Hepatocyte (in vitro differentiated cells): Measurements from ENCODE around the gene NSMF. TPM values are rescaled to one million over a fixed set of nuclear protein-coding genes. Genes with fewer than 3 reads are reported as not detected.

ENCODE experiments used
- DNase-seq: peaks from one replicate; pipeline ENCODE4 v3.0.0-alpha.2; 2016; ENCODE audit warnings: low spot score
- H2AFZ ChIP-seq: fragments of 200-600 bp; sonication (generic); 2 replicates; pipeline ENCODE4 v1.6.0; 2016; ENCODE audit warnings: antibody characterized with exemption, mild to moderate bottlenecking
- H3K27ac ChIP-seq: fragments of 200-600 bp; sonication (generic); 2 replicates; pipeline ENCODE4 v1.5.1; 2016; ENCODE audit warnings: mild to moderate bottlenecking
- H3K27me3 ChIP-seq: fragments of 200-600 bp; sonication (generic); 2 replicates; pipeline ENCODE4 v1.6.1; 2016
- H3K36me3 ChIP-seq: fragments of 200-600 bp; sonication (generic); replicated peaks from 2 replicates; pipeline ENCODE4 v1.5.1; 2016; ENCODE audit warnings: low read depth; ENCODE audit not compliant: insufficient read depth
- H3K4me1 ChIP-seq: fragments of 200-600 bp; sonication (generic); 2 replicates; pipeline ENCODE4 v1.5.1; 2016; ENCODE audit warnings: mild to moderate bottlenecking, moderate library complexity; ENCODE audit not compliant: insufficient read depth
- H3K4me2 ChIP-seq: fragments of 200-600 bp; sonication (generic); 2 replicates; pipeline ENCODE4 v1.6.0; 2016
- H3K4me3 ChIP-seq: fragments of 200-600 bp; sonication (generic); 2 replicates; pipeline ENCODE4 v1.5.1; 2016; ENCODE audit warnings: mild to moderate bottlenecking
- H3K79me2 ChIP-seq: fragments of 200-600 bp; sonication (generic); 2 replicates; pipeline ENCODE4 v1.6.0; 2017; ENCODE audit warnings: mild to moderate bottlenecking
- H3K9me2 ChIP-seq: fragments of 200-600 bp; sonication (generic); replicated peaks from 2 replicates; pipeline ENCODE4 v1.6.0; 2017; ENCODE audit warnings: mild to moderate bottlenecking; ENCODE audit not compliant: insufficient read depth
- H3K9me3 ChIP-seq: fragments of 200-600 bp; sonication (generic); 2 replicates; pipeline ENCODE4 v1.5.1; 2016; ENCODE audit warnings: low read depth, mild to moderate bottlenecking
- H4K20me1 ChIP-seq: fragments of 200-600 bp; sonication (generic); 2 replicates; pipeline ENCODE4 v1.6.0; 2016; ENCODE audit warnings: mild to moderate bottlenecking; ENCODE audit not compliant: insufficient read depth, poor library complexity, severe bottlenecking
- EZH2 ChIP-seq: fragments of 200-600 bp; sonication (generic); IDR thresholded peaks from 2 replicates; pipeline ENCODE4 v1.6.1; 2016; ENCODE audit warnings: antibody characterized with exemption, mild to moderate bottlenecking, borderline replicate concordance
- EZH2phosphoT487 ChIP-seq: fragments of 200-600 bp; sonication (generic); IDR thresholded peaks from one replicate; pipeline ENCODE4 v1.6.1; 2018; ENCODE audit warnings: antibody characterized with exemption, mild to moderate bottlenecking, low read depth, moderate library complexity; ENCODE audit not compliant: unreplicated experiment, severe bottlenecking
- WGBS: methylation state at CpG from one replicate; pipeline ENCODE4 v1.1.6; 2016; ENCODE audit warnings: low lambda C conversion rate; ENCODE audit errors: missing lambda C conversion rate; 5-methylcytosine and 5-hydroxymethylcytosine counted together
- polyA plus RNA-seq: library from polyadenylated mRNA; unstranded; fragments of >200 nt; fragmentation: Nextera tagmentation; extraction: Ambion mirVana; gene quantifications from 2 replicates; pipeline ENCODE4 v1.2.1, GENCODE V29; 2016
- total RNA-seq: library from RNA; depleted of rRNA; stranded (reverse); fragments of >200 nt; gene quantifications from 2 replicates; pipeline ENCODE4 v1.2.3, GENCODE V29; 2014
- TF ChIP-seq, protein P1 (sequence below): fragments of 200-600 bp; sonication (generic); IDR thresholded peaks from 2 replicates; pipeline ENCODE4 v1.5.1; 2016; ENCODE audit warnings: antibody characterized with exemption, mild to moderate bottlenecking; ENCODE audit not compliant: poor library complexity

NSMF gene
- total and polyA plus RNA-seq, 2 experiments from 2014 or later: 39.5 to 51.6 TPM

DNA sequence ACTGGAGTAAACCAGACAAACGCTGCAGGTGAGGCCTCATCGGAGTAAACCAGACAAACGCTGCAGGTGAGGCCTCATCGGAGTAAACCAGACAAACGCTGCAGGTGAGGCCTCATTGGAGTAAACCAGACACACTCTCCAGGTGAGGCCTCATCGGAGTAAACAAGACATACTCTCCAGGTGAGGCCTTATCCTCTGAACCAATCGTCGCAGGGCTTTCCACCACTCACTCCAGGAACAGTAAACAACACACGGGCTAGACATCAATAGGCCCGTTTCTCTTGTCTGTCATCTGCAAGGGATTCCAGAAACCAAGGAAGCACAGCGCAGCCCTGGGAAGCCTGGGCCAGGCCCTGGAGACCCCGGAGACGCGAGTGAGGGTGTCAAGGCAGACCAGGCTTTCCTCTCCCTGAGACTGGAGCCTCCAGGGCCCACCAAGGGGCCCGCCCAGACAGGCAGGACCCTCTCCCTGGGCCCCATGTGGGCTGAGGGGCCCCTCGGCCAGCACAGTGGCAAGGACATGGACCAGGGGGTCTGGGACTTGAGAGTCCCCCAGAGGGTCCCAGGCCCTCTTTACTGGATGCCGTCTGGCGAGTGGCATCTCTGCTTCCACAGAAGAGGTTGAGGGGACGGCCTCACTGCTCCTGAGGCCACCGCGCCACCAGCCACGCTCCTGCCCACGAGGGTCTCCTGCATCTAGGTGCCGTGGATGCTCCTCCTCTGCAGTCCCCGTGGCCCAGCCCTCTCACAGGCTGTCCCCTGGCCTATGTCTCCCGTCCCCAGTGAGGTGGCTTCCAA lies 26.4 kb upstream of the NSMF start:
- WGBS: 86% methylated on average over 26 of the region's 26 CpGs
- no peak overlapping the region for H3K4me2 ChIP-seq
- no peaks in the 10 kb centered on the region for H3K9me2 ChIP-seq
- no peak overlapping the region for H3K4me3 ChIP-seq
- H3K4me1 ChIP-seq: no peaks in the 10 kb centered on the region
- TF ChIP-seq, protein P1, sequence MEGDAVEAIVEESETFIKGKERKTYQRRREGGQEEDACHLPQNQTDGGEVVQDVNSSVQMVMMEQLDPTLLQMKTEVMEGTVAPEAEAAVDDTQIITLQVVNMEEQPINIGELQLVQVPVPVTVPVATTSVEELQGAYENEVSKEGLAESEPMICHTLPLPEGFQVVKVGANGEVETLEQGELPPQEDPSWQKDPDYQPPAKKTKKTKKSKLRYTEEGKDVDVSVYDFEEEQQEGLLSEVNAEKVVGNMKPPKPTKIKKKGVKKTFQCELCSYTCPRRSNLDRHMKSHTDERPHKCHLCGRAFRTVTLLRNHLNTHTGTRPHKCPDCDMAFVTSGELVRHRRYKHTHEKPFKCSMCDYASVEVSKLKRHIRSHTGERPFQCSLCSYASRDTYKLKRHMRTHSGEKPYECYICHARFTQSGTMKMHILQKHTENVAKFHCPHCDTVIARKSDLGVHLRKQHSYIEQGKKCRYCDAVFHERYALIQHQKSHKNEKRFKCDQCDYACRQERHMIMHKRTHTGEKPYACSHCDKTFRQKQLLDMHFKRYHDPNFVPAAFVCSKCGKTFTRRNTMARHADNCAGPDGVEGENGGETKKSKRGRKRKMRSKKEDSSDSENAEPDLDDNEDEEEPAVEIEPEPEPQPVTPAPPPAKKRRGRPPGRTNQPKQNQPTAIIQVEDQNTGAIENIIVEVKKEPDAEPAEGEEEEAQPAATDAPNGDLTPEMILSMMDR: no peak
- TF ChIP-seq EZH2 (no peak), EZH2phosphoT487 (no peak)
- H3K27ac ChIP-seq: no peak overlapping the region
- no peaks in the 10 kb centered on the region for H3K36me3 ChIP-seq
- no peaks in the 10 kb centered on the region for H3K79me2 ChIP-seq
- DNase-seq: no peak
- H3K9me3 ChIP-seq: no peaks in the 10 kb centered on the region
- H3K27me3 ChIP-seq: no peaks in the 10 kb centered on the region
- no peak overlapping the region for H2AFZ ChIP-seq
- H4K20me1 ChIP-seq: no peaks in the 10 kb centered on the region

GRCh38 chr9:137484551-137485315 lies 25.6 kb upstream of the NSMF start:
- H3K27me3 ChIP-seq: no peaks in the 10 kb centered on the region

DNA sequence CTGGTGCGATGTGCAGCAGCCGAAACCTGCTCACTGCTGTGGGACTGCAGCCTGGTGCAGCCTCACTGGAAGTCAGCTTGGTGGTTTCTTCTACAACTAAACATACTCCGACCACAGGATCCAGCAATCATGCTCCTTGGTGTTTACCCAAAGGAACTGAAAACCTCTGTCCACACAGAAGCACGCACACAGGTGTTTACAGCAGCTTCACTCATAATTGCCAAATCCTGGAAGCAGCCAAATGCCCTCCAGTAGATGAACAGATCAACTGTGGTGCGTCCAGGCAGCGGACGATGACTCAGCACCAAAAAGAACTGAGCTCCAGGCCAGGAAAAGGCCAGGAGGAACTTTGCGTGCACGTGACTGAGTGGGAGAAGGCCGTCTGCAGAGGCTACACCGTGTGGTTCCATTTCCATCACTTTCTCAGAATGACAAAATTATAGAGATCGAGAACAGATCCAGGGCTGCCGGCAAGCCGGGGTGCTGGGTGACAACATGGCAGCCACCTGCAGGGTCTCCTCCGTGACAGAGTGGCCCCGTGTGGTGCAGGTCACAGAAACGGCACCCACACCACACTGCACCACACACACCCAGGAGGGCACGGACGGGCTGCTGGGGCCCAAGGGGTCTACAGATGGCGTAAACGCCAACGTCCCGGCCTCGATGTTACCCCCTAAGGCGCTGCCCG lies 23.1 kb upstream of the NSMF start:
- H3K9me3 ChIP-seq: no peaks in the 10 kb centered on the region
- H4K20me1 ChIP-seq: no peaks in the 10 kb centered on the region
- H2AFZ ChIP-seq: no peak overlapping the region
- no peak overlapping the region for H3K4me2 ChIP-seq
- no peaks in the 10 kb centered on the region for H3K36me3 ChIP-seq
- no peaks in the 10 kb centered on the region for H3K79me2 ChIP-seq
- 75% methylated on average over 26 of the region's 26 CpGs for WGBS
- H3K4me3 ChIP-seq: no peak overlapping the region
- H3K9me2 ChIP-seq: no peaks in the 10 kb centered on the region
- no peak overlapping the region for H3K27ac ChIP-seq
- DNase-seq: peak; percentile 58
- H3K27me3 ChIP-seq: no peaks in the 10 kb centered on the region
- no peak for TF ChIP-seq EZH2phosphoT487
- no peak for TF ChIP-seq EZH2
- TF ChIP-seq, protein P1: no peak
- H3K4me1 ChIP-seq: no peaks in the 10 kb centered on the region

More at GRCh38 chr9:137484551-137485315, 25.6 kb upstream of the NSMF start:
- DNase-seq: no peak
- no peaks in the 10 kb centered on the region for H3K4me1 ChIP-seq
- 87% methylated on average over 19 of the region's 27 CpGs for WGBS
- no peaks in the 10 kb centered on the region for H3K9me3 ChIP-seq
- H2AFZ ChIP-seq: no peak overlapping the region
- H3K36me3 ChIP-seq: no peaks in the 10 kb centered on the region
- no peak overlapping the region for H3K4me2 ChIP-seq
- H3K79me2 ChIP-seq: no peaks in the 10 kb centered on the region
- TF ChIP-seq EZH2phosphoT487 (no peak), EZH2 (no peak)
- TF ChIP-seq, protein P1: no peak
- H3K9me2 ChIP-seq: no peaks in the 10 kb centered on the region
- H4K20me1 ChIP-seq: no peaks in the 10 kb centered on the region
- no peak overlapping the region for H3K27ac ChIP-seq
- no peak overlapping the region for H3K4me3 ChIP-seq
